Fibroblast of mammary gland (primary cell): Measurements from ENCODE around the gene LILRA5.

Experiments
- DNase-seq: peaks from one replicate; pipeline ENCODE4 v3.0.0-alpha.2; 2010; ENCODE audit warnings: low read depth
- H3K4me3 ChIP-seq: 2 replicates; pipeline ENCODE4 v1.5.1; 2011; ENCODE audit warnings: low read depth, mild to moderate bottlenecking, low read length, moderate library complexity; ENCODE audit not compliant: control insufficient read depth
- CTCF ChIP-seq: conservative IDR thresholded peaks from 2 replicates; pipeline ENCODE4 v1.5.1; 2011; ENCODE audit warnings: low read depth, low read length, inconsistent platforms; ENCODE audit not compliant: control insufficient read depth, insufficient read depth

LILRA5 gene

GRCh38 chr19:54315956-54316355 is 3.0 kb upstream of the LILRA5 start:
- no peak for DNase-seq
- TF ChIP-seq CTCF: no peak
- H3K4me3 ChIP-seq: no peak overlapping the region

DNA sequence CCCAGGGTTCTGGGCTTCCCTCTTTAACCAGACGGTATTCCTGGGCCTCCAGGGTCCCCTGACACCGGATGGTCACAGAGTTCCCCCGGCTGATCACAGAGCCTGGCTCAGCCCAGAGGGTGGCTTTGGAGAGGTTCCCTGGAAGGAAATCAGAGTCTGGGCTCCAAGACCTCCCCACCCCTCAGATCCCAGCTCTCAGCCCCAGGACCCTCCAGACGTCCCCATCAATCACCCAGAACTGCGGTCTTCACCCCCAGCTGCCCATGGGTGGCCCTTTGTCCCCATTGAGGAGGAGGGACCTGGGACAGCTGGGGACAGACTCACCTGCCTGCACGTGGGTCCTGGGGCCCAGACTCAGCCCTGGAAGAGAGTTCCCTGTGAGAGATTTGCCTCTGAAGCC is 955 bp downstream of the LILRA5 start:
- H3K4me3 ChIP-seq: no peak overlapping the region
- TF ChIP-seq CTCF: no peak
- no peak for DNase-seq

DNA sequence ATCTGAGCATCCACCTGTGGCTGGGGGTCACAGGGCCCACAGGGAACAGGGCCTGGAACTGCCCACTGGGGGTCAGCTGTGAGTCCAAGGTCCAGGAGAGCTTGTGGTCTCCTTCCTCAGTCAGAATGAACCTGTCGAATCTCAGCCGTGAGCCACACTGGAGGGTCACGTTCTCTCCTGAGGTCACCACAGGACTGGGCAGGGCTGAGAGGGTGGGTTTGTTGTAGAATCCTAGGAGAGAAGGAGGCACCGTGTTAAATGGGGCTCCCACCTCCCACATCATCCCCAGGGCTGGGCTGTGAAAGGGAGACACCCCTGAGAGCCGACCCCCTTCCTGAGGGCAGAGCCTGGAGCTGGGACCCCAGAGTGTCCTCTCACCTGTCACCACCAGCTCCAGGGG is 1.5 kb downstream of the LILRA5 start:
- DNase-seq: no peak
- no peak for TF ChIP-seq CTCF
- no peak overlapping the region for H3K4me3 ChIP-seq

- no peak for TF ChIP-seq CTCF
- H3K4me3 ChIP-seq: no peak overlapping the region
- DNase-seq: no peak
Observed at GRCh38 chr19:54310543-54310942, 2.4 kb downstream of the LILRA5 start.

GRCh38 chr19:54309811-54310210 is 3.2 kb downstream of the LILRA5 start:
- H3K4me3 ChIP-seq: no peak overlapping the region
- DNase-seq: no peak
- TF ChIP-seq CTCF: no peak

- H3K4me3 ChIP-seq: no peak overlapping the region
- no peak for DNase-seq
- TF ChIP-seq CTCF: no peak
Observed at GRCh38 chr19:54307389-54308020, 5.5 kb downstream of the LILRA5 start.

- no peak for TF ChIP-seq CTCF
- H3K4me3 ChIP-seq: no peak overlapping the region
- no peak for DNase-seq
Observed at GRCh38 chr19:54305141-54305540, 7.8 kb downstream of the LILRA5 start.
